WTC11 (cell line): ENCODE results near the gene RTL1. TPM values are rescaled to one million over a fixed set of nuclear protein-coding genes. Genes with fewer than 3 reads are reported as not detected.

Source experiments
- ATAC-seq: fragments of 200-7000 bp; cut with Tn5 transposase; 2 replicates; pipeline ENCODE4 v1.10.0; 2021; ENCODE audit warnings: mild to moderate bottlenecking, moderate library complexity
- CTCF ChIA-PET: fragments of 300-600 bp; sonication (Branson Sonifier 250); formaldehyde crosslinking; loops from one replicate; lab custom pipeline; 2021; ENCODE audit warnings: antibody characterized with exemption; lab: Charles Lee
- POLR2A ChIA-PET: fragments of 350-600 bp; sonication (Branson Sonifier 250); formaldehyde crosslinking; loops from one replicate; lab custom pipeline; 2021; ENCODE audit warnings: antibody characterized with exemption; lab: Charles Lee
- DNase-seq: peaks from one replicate; pipeline ENCODE4 v3.0.0; 2021; ENCODE audit warnings: low spot score
- H3K27ac Mint-ChIP-seq: 2 replicates; pipeline ENCODE4 v1.8.0; 2021; ENCODE audit warnings: mixed read lengths
- H3K27me3 Mint-ChIP-seq: 2 replicates; pipeline ENCODE4 v1.8.0; 2021; ENCODE audit warnings: low read depth, mild to moderate bottlenecking, moderate library complexity, mixed read lengths
- H3K36me3 Mint-ChIP-seq: 2 replicates; pipeline ENCODE4 v1.8.0; 2021; ENCODE audit warnings: mixed read lengths
- H3K4me1 Mint-ChIP-seq: 2 replicates; pipeline ENCODE4 v1.8.0; 2022; ENCODE audit warnings: mixed read lengths
- H3K4me3 Mint-ChIP-seq: 2 replicates; pipeline ENCODE4 v1.8.0; 2021; ENCODE audit warnings: mild to moderate bottlenecking, moderate library complexity, mixed read lengths
- H3K9me3 Mint-ChIP-seq: 2 replicates; pipeline ENCODE4 v1.8.0; 2021; ENCODE audit warnings: mixed read lengths
- EMX1 ChIP-seq: fragments of 250-450 bp; sonication (Bioruptor Pico); IDR thresholded peaks from 2 replicates; pipeline ENCODE4 v1.8.0; 2021; ENCODE audit warnings: mild to moderate bottlenecking
- FOXJ3 ChIP-seq: sonication (generic); formaldehyde crosslinking; IDR thresholded peaks from 2 replicates; pipeline ENCODE4 v1.9.0; 2021; ENCODE audit warnings: missing genetic modification reagents, mild to moderate bottlenecking, borderline replicate concordance
- NR1H2 ChIP-seq: sonication (generic); formaldehyde crosslinking; IDR thresholded peaks from 2 replicates; pipeline ENCODE4 v1.9.0; 2021; ENCODE audit warnings: mild to moderate bottlenecking, moderate library complexity, missing genetic modification reagents
- SMAD3 ChIP-seq: sonication (generic); formaldehyde crosslinking; IDR thresholded peaks from 2 replicates; pipeline ENCODE4 v1.8.0; 2022; ENCODE audit warnings: missing genetic modification reagents, mild to moderate bottlenecking, borderline replicate concordance
- TP53 ChIP-seq: sonication (generic); formaldehyde crosslinking; IDR thresholded peaks from 2 replicates; pipeline ENCODE4 v1.8.1; 2023; ENCODE audit warnings: mild to moderate bottlenecking, missing genetic modification reagents
- ZBTB21 ChIP-seq: sonication (generic); formaldehyde crosslinking; IDR thresholded peaks from 2 replicates; pipeline ENCODE4 v1.8.1; 2023; ENCODE audit warnings: mild to moderate bottlenecking, missing genetic modification reagents, borderline replicate concordance
- ZNF121 ChIP-seq: sonication (generic); formaldehyde crosslinking; IDR thresholded peaks from 2 replicates; pipeline ENCODE4 v1.8.0; 2023; ENCODE audit warnings: missing genetic modification reagents
- total RNA-seq: library from RNA; stranded (reverse); gene quantifications from 3 replicates; pipeline ENCODE4 v1.2.3, GENCODE V29; 2021
- TF ChIP-seq, protein P1 (sequence below): fragments of 250-450 bp; sonication (Bioruptor Pico); IDR thresholded peaks from 2 replicates; pipeline ENCODE4 v1.9.0; 2021; ENCODE audit warnings: mild to moderate bottlenecking
- TF ChIP-seq, protein P2 (sequence below): sonication (generic); formaldehyde crosslinking; conservative IDR thresholded peaks from 2 replicates; pipeline ENCODE4 v1.8.1; 2022; ENCODE audit warnings: mild to moderate bottlenecking, missing genetic modification reagents
- TF ChIP-seq, protein P3 (sequence below): sonication (generic); formaldehyde crosslinking; conservative IDR thresholded peaks from 2 replicates; pipeline ENCODE4 v1.8.1; 2023; ENCODE audit warnings: mild to moderate bottlenecking, low read depth, missing genetic modification reagents, moderate library complexity
- TF ChIP-seq, protein P4 (sequence below): sonication (generic); formaldehyde crosslinking; IDR thresholded peaks from 2 replicates; pipeline ENCODE4 v1.8.1; 2023; ENCODE audit warnings: mild to moderate bottlenecking, missing genetic modification reagents, borderline replicate concordance
- TF ChIP-seq, protein P5 (sequence below): fragments of 250-450 bp; sonication (Bioruptor Pico); IDR thresholded peaks from 2 replicates; pipeline ENCODE4 v2.1.2; 2022; ENCODE audit warnings: mild to moderate bottlenecking, moderate library complexity
- TF ChIP-seq, protein P6 (sequence below): fragments of 250-450 bp; sonication (Bioruptor Pico); IDR thresholded peaks from 2 replicates; pipeline ENCODE4 v1.9.0; 2021; ENCODE audit warnings: mild to moderate bottlenecking, borderline replicate concordance

The RTL1 gene
- total RNA-seq, 1 experiment from 2014 or later = 0.07 TPM

DNA sequence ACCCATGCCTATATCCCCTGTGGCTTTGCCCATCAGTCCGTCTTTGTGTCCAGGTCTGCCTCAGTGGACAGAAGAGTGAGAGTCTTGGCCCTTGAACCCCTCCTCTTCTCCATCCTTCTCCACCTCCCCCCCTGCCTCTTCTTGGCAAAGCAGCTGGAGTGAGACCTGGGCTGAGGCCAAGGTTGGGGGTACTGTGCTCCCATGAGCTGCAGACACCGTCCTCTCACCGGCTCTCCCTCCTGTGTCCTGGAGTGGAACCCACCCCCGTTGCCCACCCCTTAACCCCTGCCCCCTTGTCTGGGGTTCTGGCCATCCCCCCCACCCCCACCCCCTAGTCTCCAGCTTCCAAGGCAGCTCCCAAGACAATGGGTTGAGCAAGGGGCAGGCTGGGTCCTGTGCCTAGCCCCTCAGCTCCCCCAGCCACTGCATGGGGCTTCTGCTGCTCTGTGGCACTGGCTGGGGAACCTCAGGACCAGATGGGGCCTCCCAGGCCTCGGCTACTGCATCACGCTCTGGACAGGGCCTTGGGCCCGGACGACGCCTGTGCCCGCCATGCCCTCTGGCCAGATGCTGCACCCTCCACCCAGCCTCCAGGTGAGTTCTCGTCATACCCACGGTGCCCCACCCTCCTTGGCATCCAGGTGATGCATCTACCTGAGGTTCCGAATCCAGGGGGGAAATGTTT is 35.7 kb downstream of the RTL1 start (continued):
- TF ChIP-seq, protein P1, sequence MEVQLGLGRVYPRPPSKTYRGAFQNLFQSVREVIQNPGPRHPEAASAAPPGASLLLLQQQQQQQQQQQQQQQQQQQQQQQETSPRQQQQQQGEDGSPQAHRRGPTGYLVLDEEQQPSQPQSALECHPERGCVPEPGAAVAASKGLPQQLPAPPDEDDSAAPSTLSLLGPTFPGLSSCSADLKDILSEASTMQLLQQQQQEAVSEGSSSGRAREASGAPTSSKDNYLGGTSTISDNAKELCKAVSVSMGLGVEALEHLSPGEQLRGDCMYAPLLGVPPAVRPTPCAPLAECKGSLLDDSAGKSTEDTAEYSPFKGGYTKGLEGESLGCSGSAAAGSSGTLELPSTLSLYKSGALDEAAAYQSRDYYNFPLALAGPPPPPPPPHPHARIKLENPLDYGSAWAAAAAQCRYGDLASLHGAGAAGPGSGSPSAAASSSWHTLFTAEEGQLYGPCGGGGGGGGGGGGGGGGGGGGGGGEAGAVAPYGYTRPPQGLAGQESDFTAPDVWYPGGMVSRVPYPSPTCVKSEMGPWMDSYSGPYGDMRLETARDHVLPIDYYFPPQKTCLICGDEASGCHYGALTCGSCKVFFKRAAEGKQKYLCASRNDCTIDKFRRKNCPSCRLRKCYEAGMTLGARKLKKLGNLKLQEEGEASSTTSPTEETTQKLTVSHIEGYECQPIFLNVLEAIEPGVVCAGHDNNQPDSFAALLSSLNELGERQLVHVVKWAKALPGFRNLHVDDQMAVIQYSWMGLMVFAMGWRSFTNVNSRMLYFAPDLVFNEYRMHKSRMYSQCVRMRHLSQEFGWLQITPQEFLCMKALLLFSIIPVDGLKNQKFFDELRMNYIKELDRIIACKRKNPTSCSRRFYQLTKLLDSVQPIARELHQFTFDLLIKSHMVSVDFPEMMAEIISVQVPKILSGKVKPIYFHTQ (CRISPR knock-in tag) = no peak
- TF ChIP-seq EMX1 (CRISPR knock-in tag) (no peak), ZBTB21 (CRISPR knock-in tag) (no peak)
- TF ChIP-seq, protein P2, sequence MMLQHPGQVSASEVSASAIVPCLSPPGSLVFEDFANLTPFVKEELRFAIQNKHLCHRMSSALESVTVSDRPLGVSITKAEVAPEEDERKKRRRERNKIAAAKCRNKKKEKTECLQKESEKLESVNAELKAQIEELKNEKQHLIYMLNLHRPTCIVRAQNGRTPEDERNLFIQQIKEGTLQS (CRISPR knock-in tag) = no peak

DNA sequence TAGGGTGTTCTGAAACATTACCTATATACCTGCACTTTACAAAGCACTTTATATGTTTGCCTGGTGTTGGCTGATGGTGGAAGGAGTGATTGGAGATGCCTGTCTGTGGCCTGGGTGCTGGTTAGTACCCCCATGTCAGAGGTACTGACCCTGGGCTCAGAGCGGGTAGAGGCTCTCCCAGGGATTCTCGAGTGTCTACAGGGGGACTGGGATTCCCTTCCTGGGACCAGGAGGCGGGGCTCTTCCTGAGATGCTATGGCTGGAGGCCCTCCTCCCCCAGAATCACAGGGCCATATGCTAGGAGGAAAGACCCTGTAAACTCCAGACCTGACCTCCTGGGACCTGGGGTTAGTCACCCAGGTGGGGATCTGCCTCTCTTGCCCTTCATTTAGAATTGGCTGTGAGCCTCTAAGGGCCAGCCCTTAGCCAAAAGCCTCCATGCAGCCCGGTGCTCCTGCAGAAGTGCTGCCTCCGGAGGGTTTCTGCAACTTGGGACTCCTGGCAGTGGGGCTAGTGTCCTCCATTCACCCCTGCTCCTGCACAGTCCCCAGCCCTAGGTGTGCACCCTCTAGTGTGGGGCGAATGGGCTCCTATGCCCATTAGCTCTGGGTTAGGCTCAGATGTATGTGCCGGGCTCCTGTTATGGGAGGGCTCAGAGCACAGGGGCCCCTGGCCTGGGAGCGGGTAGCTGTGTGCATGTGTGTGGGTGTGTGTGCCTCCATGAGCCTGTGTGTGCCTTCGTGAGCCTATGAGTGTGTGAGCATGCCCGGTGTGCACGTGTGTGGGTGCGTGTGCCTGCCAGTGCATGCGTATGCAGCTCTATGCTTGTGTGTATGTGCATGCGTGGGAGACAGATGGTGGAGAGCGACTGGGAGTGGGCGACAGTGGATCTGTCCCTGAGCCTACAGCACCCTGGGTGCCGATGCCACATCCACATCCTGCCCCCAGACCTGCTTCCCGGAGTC is 36.6 kb downstream of the RTL1 start:
- Mint-ChIP-seq H3K9me3 (peaks cover 19% of the 10 kb centered on the region), H3K27me3 (no peaks in the 10 kb centered on the region; the same call in 1 of the 2 replicates), H3K4me1 (no peaks in the 10 kb centered on the region), H3K27ac (no peak overlapping the region), H3K36me3 (peaks cover 31% of the 10 kb centered on the region), H3K4me3 (no peak overlapping the region)
- no peak for DNase-seq
- POLR2A ChIA-PET = no interaction called here
- CTCF ChIA-PET = interaction anchor here (0.8 kb wide), 1 partner anchor 12 kb away, joined by 3 read pairs; no protein-coding TSS in a partner anchor
- ATAC-seq = no peak
- TF ChIP-seq, protein P3, sequence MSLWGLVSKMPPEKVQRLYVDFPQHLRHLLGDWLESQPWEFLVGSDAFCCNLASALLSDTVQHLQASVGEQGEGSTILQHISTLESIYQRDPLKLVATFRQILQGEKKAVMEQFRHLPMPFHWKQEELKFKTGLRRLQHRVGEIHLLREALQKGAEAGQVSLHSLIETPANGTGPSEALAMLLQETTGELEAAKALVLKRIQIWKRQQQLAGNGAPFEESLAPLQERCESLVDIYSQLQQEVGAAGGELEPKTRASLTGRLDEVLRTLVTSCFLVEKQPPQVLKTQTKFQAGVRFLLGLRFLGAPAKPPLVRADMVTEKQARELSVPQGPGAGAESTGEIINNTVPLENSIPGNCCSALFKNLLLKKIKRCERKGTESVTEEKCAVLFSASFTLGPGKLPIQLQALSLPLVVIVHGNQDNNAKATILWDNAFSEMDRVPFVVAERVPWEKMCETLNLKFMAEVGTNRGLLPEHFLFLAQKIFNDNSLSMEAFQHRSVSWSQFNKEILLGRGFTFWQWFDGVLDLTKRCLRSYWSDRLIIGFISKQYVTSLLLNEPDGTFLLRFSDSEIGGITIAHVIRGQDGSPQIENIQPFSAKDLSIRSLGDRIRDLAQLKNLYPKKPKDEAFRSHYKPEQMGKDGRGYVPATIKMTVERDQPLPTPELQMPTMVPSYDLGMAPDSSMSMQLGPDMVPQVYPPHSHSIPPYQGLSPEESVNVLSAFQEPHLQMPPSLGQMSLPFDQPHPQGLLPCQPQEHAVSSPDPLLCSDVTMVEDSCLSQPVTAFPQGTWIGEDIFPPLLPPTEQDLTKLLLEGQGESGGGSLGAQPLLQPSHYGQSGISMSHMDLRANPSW (CRISPR knock-in tag) = no peak
- TF ChIP-seq, protein P4, sequence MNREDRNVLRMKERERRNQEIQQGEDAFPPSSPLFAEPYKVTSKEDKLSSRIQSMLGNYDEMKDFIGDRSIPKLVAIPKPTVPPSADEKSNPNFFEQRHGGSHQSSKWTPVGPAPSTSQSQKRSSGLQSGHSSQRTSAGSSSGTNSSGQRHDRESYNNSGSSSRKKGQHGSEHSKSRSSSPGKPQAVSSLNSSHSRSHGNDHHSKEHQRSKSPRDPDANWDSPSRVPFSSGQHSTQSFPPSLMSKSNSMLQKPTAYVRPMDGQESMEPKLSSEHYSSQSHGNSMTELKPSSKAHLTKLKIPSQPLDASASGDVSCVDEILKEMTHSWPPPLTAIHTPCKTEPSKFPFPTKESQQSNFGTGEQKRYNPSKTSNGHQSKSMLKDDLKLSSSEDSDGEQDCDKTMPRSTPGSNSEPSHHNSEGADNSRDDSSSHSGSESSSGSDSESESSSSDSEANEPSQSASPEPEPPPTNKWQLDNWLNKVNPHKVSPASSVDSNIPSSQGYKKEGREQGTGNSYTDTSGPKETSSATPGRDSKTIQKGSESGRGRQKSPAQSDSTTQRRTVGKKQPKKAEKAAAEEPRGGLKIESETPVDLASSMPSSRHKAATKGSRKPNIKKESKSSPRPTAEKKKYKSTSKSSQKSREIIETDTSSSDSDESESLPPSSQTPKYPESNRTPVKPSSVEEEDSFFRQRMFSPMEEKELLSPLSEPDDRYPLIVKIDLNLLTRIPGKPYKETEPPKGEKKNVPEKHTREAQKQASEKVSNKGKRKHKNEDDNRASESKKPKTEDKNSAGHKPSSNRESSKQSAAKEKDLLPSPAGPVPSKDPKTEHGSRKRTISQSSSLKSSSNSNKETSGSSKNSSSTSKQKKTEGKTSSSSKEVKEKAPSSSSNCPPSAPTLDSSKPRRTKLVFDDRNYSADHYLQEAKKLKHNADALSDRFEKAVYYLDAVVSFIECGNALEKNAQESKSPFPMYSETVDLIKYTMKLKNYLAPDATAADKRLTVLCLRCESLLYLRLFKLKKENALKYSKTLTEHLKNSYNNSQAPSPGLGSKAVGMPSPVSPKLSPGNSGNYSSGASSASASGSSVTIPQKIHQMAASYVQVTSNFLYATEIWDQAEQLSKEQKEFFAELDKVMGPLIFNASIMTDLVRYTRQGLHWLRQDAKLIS (CRISPR knock-in tag) = no peak
- TF ChIP-seq SMAD3 (no peak), NR1H2 (no peak), ZNF121 (CRISPR knock-in tag) (no peak), FOXJ3 (CRISPR knock-in tag) (no peak), TP53 (CRISPR knock-in tag) (no peak)
- TF ChIP-seq, protein P1 (CRISPR knock-in tag) = no peak
- TF ChIP-seq, protein P5, sequence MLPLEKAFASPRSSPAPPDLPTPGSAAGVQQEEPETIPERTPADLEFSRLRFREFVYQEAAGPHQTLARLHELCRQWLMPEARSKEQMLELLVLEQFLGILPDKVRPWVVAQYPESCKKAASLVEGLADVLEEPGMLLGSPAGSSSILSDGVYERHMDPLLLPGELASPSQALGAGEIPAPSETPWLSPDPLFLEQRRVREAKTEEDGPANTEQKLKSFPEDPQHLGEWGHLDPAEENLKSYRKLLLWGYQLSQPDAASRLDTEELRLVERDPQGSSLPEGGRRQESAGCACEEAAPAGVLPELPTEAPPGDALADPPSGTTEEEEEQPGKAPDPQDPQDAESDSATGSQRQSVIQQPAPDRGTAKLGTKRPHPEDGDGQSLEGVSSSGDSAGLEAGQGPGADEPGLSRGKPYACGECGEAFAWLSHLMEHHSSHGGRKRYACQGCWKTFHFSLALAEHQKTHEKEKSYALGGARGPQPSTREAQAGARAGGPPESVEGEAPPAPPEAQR (CRISPR knock-in tag) = no peak
- TF ChIP-seq, protein P6, sequence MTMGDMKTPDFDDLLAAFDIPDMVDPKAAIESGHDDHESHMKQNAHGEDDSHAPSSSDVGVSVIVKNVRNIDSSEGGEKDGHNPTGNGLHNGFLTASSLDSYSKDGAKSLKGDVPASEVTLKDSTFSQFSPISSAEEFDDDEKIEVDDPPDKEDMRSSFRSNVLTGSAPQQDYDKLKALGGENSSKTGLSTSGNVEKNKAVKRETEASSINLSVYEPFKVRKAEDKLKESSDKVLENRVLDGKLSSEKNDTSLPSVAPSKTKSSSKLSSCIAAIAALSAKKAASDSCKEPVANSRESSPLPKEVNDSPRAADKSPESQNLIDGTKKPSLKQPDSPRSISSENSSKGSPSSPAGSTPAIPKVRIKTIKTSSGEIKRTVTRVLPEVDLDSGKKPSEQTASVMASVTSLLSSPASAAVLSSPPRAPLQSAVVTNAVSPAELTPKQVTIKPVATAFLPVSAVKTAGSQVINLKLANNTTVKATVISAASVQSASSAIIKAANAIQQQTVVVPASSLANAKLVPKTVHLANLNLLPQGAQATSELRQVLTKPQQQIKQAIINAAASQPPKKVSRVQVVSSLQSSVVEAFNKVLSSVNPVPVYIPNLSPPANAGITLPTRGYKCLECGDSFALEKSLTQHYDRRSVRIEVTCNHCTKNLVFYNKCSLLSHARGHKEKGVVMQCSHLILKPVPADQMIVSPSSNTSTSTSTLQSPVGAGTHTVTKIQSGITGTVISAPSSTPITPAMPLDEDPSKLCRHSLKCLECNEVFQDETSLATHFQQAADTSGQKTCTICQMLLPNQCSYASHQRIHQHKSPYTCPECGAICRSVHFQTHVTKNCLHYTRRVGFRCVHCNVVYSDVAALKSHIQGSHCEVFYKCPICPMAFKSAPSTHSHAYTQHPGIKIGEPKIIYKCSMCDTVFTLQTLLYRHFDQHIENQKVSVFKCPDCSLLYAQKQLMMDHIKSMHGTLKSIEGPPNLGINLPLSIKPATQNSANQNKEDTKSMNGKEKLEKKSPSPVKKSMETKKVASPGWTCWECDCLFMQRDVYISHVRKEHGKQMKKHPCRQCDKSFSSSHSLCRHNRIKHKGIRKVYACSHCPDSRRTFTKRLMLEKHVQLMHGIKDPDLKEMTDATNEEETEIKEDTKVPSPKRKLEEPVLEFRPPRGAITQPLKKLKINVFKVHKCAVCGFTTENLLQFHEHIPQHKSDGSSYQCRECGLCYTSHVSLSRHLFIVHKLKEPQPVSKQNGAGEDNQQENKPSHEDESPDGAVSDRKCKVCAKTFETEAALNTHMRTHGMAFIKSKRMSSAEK = no peak
